LNCaP clone FGC (cell line): Measurements from ENCODE around the gene LGALS12.
A peak's percentile ranks its signal among the peaks of the same experiment; 100 is the strongest.

Experiments used
- DNase-seq: peaks from one replicate; pipeline ENCODE4 v3.0.0-alpha.2; 2011; ENCODE audit warnings: low read depth
- H3K4me3 ChIP-seq: 2 replicates; pipeline ENCODE4 v1.5.1; 2011; ENCODE audit warnings: mild to moderate bottlenecking, low read depth, low read length, control low read depth
- TF ChIP-seq, protein P1 (sequence below): IDR thresholded peaks from 2 replicates; pipeline ENCODE4 v1.5.1; 2012; ENCODE audit warnings: mild to moderate bottlenecking; ENCODE audit not compliant: control insufficient read depth, insufficient read depth; ENCODE audit errors: extremely low read depth

Gene LGALS12

DNA sequence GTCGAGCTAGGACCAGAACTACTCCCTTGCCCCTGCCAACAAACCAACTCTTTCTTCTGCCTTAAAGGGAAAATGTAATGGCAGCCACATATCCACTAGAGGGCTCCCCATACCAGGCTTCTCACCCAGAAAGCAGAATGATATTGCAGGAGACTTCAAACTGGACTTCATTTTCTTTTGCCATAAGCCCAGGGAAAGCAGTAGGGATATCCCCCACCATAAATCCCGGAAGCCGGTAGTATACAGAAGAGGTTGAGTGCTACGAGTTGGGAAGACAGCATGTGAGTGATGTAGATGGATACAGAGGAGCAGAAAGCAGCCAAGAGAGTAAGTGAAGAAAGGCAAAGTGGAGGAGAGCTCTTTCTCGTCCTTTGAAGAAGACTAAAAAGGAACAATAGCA is 27.0 kb upstream of the LGALS12 start:
- TF ChIP-seq, protein P1, sequence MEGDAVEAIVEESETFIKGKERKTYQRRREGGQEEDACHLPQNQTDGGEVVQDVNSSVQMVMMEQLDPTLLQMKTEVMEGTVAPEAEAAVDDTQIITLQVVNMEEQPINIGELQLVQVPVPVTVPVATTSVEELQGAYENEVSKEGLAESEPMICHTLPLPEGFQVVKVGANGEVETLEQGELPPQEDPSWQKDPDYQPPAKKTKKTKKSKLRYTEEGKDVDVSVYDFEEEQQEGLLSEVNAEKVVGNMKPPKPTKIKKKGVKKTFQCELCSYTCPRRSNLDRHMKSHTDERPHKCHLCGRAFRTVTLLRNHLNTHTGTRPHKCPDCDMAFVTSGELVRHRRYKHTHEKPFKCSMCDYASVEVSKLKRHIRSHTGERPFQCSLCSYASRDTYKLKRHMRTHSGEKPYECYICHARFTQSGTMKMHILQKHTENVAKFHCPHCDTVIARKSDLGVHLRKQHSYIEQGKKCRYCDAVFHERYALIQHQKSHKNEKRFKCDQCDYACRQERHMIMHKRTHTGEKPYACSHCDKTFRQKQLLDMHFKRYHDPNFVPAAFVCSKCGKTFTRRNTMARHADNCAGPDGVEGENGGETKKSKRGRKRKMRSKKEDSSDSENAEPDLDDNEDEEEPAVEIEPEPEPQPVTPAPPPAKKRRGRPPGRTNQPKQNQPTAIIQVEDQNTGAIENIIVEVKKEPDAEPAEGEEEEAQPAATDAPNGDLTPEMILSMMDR, result peak; percentile 87
- H3K4me3 ChIP-seq, result no peak overlapping the region
- peak; percentile 41 for DNase-seq

DNA sequence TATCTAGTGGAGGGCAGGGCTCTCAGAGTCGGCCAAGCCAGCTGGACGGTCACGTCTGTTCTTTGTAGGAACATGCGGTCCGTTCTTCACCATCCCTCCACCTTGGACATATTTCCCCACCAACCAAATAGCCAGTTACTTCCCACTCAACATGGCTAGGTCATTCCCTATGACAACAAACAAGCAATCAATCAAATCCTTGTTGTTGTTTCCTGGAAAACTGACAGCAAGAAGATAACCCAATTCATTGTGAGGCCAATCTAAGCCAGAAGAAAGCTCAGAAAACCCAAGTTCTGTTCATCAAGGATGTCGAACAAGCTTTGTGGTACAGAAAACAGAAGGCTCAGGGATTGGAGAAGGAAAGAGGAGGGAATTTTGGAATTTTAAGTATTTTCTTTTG is 25.8 kb upstream of the LGALS12 start:
- DNase-seq, result no peak
- no peak overlapping the region for H3K4me3 ChIP-seq
- TF ChIP-seq, protein P1, result no peak

DNA sequence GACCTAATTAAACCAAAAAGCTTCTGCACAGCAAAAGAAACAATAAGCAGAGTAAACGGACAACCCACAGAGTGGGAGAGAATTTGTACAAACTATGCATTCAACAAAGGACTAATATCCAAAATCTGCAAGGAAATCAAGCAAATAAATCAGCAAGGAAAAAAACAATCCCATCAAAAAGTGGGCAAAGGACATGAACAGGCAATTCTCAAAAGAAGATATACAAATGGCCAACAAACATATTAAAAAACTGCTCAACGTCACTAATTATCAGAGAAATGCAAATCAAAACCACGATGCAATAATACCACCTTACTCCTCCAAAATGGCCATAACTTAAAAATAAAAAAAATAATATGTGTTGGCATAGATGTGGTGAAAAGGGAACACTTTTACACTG is 20.1 kb upstream of the LGALS12 start:
- TF ChIP-seq, protein P1, result no peak
- no peak overlapping the region for H3K4me3 ChIP-seq
- no peak for DNase-seq

DNA sequence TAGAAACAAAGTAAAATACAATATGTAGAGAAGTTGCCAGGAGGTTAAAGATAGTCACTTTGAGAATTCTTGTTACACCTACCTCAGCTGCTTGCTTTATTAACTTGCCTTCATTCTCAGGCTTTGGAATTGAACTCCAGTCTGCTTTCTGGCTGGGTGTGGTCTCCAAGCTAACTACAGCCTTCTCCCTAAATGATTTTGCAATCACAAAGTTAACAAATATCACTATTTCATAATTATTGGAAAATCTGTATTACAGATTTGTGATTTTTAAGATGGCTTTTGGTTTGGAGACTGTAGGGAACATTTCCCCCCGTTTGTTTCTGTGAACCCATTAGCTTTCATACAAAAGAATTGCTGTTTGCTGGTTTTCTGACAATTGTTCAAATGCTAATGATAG is 17.1 kb upstream of the LGALS12 start:
- TF ChIP-seq, protein P1, result no peak
- no peak overlapping the region for H3K4me3 ChIP-seq
- DNase-seq, result no peak

DNA sequence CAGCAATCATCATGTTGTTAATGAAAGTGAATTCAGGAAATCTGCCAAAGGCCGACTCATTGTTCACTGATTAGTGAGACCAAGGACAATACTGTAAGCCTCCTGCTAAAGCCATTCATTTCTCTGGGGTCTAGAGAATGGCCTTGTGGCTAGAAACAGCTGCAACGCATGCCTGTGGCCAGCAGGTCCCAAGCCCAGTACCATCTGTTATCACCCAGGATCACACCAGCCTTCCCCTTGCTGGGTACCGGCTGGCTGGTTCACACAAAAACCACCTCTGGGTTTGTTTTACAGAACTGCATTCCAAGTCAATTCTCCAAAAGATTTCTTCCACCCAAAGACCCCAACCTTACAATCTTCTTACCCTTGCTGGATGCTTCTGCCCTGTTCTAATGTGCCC is 16.0 kb upstream of the LGALS12 start:
- no peak overlapping the region for H3K4me3 ChIP-seq
- no peak for DNase-seq
- TF ChIP-seq, protein P1, result no peak

DNA sequence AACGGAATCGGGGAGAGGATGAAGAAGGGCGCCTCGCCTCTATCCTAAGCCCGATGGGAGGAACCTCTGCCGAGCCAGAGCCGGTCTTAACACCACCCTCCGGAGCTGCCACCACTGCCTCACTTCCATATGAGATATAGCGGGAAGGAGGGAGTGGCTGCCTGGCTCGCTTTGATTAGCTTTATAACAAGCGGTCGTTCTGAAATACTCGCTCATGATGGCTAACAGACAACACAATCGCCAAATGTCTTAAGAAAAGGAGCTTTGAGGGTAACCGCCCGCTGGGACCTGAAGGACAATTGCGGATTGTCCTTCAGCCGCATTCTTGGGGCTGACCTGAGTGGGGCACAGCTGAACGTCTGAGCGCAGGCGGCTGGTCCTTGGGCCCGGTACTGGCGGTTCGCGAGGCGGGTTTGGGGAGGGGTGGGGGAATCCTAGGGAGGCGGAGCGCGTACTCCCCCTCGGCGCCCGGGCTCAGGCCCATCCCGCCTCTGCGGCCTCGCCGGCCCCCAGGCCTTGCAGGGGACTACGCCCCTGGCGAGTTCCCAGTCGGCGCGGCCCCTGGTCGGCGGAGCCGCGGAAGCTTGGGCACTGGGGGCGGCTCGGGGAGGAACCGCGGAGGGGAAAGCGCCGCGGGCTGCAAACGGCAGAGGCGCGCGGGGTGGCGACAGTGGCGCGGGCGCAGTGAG is 15.2 kb upstream of the LGALS12 start, which contains the start of gene PLAAT5:
TSS of gene PLAAT5 (minus strand) at position 617 of the 689 bp plus-strand sequence. CDS start at position 484, 133 bp downstream.
- no peak for DNase-seq
- TF ChIP-seq, protein P1, result no peak
- H3K4me3 ChIP-seq, result no peak within 1 kb of the TSS

DNA sequence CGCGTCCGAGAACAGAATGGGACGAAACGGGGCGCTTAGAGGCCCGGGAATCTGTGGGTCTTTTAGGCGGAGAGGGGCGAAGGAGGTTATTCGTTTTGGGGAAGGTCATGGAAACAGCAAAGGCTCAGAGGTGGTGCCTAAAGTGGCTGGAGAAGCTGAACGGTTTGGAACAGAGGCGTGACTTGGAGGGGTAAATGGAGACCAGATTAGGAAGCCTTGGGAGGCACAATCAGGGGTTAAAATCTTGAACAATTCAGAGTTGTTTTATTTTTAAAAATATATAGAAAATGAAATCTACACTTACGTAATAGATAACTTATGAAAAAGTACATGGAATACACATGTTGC is 14.7 kb upstream of the LGALS12 start:
- no peak for DNase-seq
- TF ChIP-seq, protein P1, result no peak
- no peak overlapping the region for H3K4me3 ChIP-seq
